K562 (cell line): ENCODE measurements around the gene CFL1. TPM values are rescaled to one million over a fixed set of nuclear protein-coding genes. Genes with fewer than 3 reads are reported as not detected.

ENCODE experiments used
- ATF1 ChIP-seq, 2 experiments: fragments of 450-650 bp in 1 of 2; IDR thresholded peaks; 2 replicates each; pipeline ENCODE4 v1.6.1; 2016; ENCODE audit warnings: missing compliant biosample characterization in 1 of 2, missing genetic modification characterization in 1 of 2
- CEBPG ChIP-seq, 3 experiments: fragments of 200-800 bp in 1 of 3; sonication (Bioruptor generic) in 1 of 3; sonication (generic) in 1 of 3; formaldehyde crosslinking in 1 of 3; IDR thresholded peaks in 2 of 3; conservative IDR thresholded peaks in 1 of 3; 2 replicates each; pipeline versions ENCODE4 v1.6.1 to v1.8.0; 2016 to 2022; ENCODE audit warnings: missing compliant biosample characterization in 2 of 3, missing genetic modification characterization in 2 of 3, mild to moderate bottlenecking in 1 of 3, missing genetic modification reagents in 1 of 3
- E2F3 ChIP-seq: fragments of 250-450 bp; sonication (Bioruptor Pico); IDR thresholded peaks from 2 replicates; pipeline ENCODE4 v1.4.0; 2020; ENCODE audit warnings: mild to moderate bottlenecking
- EP400 ChIP-seq: fragments of 450-650 bp; IDR thresholded peaks from 2 replicates; pipeline ENCODE4 v1.6.1; 2017; ENCODE audit warnings: antibody characterized with exemption, mild to moderate bottlenecking, moderate library complexity
- EZH2 ChIP-seq: IDR thresholded peaks from 2 replicates; pipeline ENCODE4 v1.6.1; 2012; ENCODE audit warnings: low read depth, mild to moderate bottlenecking, inconsistent platforms, low read length, borderline replicate concordance
- HNRNPUL1 ChIP-seq: fragments of 200-400 bp; formaldehyde crosslinking; IDR thresholded peaks from 2 replicates; pipeline ENCODE4 v1.6.1; 2017; ENCODE audit warnings: low read length
- MNT ChIP-seq, 2 experiments: fragments of 450-650 bp; conservative IDR thresholded peaks; 2 replicates each; pipeline ENCODE4 v1.6.1; 2017; ENCODE audit warnings: mild to moderate bottlenecking in 2 of 2, moderate library complexity in 2 of 2
- NRF1 ChIP-seq, 2 experiments: fragments of 450-650 bp; IDR thresholded peaks in 1 of 2; conservative IDR thresholded peaks in 1 of 2; 2 replicates each; pipeline ENCODE4 v1.6.1; 2014; ENCODE audit warnings: mild to moderate bottlenecking in 2 of 2
- POLR3A ChIP-seq: IDR thresholded peaks from 2 replicates; pipeline ENCODE4 v1.6.1; 2011; ENCODE audit warnings: borderline replicate concordance, mild to moderate bottlenecking, moderate library complexity; ENCODE audit not compliant: insufficient read length, insufficient read depth; ENCODE audit errors: extremely low read depth
- SAP30 ChIP-seq: fragments of 200-600 bp; sonication (generic); IDR thresholded peaks from 2 replicates; pipeline ENCODE4 v1.6.1; 2012; ENCODE audit warnings: borderline replicate concordance, low read depth, mild to moderate bottlenecking, moderate library complexity, low read length, control low read depth, inconsistent platforms; ENCODE audit not compliant: insufficient read depth, poor library complexity, severe bottlenecking
- TAF15 ChIP-seq: fragments of 200-400 bp; formaldehyde crosslinking; IDR thresholded peaks from 2 replicates; pipeline ENCODE4 v1.6.1; 2017; ENCODE audit warnings: mild to moderate bottlenecking, low read depth, low read length, moderate library complexity
- TEAD1 ChIP-seq, 2 experiments: fragments of 450-650 bp in 1 of 2; sonication (generic) in 1 of 2; formaldehyde crosslinking; IDR thresholded peaks; 2 replicates each; pipeline versions ENCODE4 v1.4.0 to v1.8.0; 2020 to 2022; ENCODE audit warnings: mild to moderate bottlenecking in 2 of 2, missing genetic modification reagents in 1 of 2
- THRB ChIP-seq: fragments of 450-650 bp; formaldehyde crosslinking; conservative IDR thresholded peaks from 2 replicates; pipeline ENCODE4 v1.4.0; 2022; ENCODE audit warnings: mild to moderate bottlenecking, missing genetic modification characterization
- ZC3H11A ChIP-seq: IDR thresholded peaks from 2 replicates; pipeline ENCODE4 v1.6.1; 2012; ENCODE audit warnings: low read depth, low read length, improper control_type of control experiment
- ZNF212 ChIP-seq: fragments of 450-650 bp; formaldehyde crosslinking; IDR thresholded peaks from 2 replicates; pipeline ENCODE4 v1.4.0; 2020; ENCODE audit warnings: mild to moderate bottlenecking
- ZNF274 ChIP-seq: IDR thresholded peaks from 2 replicates; pipeline ENCODE4 v1.6.1; 2011; ENCODE audit warnings: low read depth, mild to moderate bottlenecking, low read length, moderate library complexity, borderline replicate concordance
- ZNF384 ChIP-seq: IDR thresholded peaks from 2 replicates; pipeline ENCODE4 v1.6.1; 2012; ENCODE audit warnings: low read depth, low read length, improper control_type of control experiment
- ZNF436 ChIP-seq: fragments of 250-450, 450-650 bp; sonication (Bioruptor Pico); formaldehyde crosslinking; IDR thresholded peaks from 2 replicates; pipeline ENCODE4 v1.7.0; 2020; ENCODE audit warnings: mild to moderate bottlenecking
- ZZZ3 ChIP-seq: fragments of 450-650 bp; IDR thresholded peaks from 2 replicates; pipeline ENCODE4 v1.6.1; 2016; ENCODE audit warnings: antibody characterized with exemption, mild to moderate bottlenecking, moderate library complexity
- polyA plus RNA-seq, 8 experiments: library from polyadenylated mRNA; depleted of rRNA in 4 of 8; stranded (reverse) in 5 of 8; unstranded in 3 of 8; fragments of >200 nt; fragmentation: Nextera tagmentation in 2 of 8; fragmentation: Illumina TruSeq in 1 of 8; extraction: Ambion mirVana in 2 of 8; extraction: Trizol in 1 of 8; gene quantifications; 2 replicates each; pipeline versions ENCODE4 v1.2.1 to v1.2.3, GENCODE V29; 2011 to 2014; ENCODE audit warnings: inconsistent platforms in 1 of 8, missing spikeins in 1 of 8
- total RNA-seq, 7 experiments: library from RNA; depleted of rRNA in 6 of 7; stranded (reverse); fragments of >200 nt in 6 of 7; fragmentation: Illumina TruSeq in 2 of 7; extraction: Trizol in 2 of 7; gene quantifications; 2 replicates each; pipeline versions ENCODE4 v1.2.1 to v1.2.3, GENCODE V29; 2011 to 2021; ENCODE audit warnings: low replicate concordance in 1 of 7
- TF ChIP-seq, protein P1 (sequence below): sonication (generic); formaldehyde crosslinking; IDR thresholded peaks from 2 replicates; pipeline ENCODE4 v1.8.0; 2022; ENCODE audit warnings: mild to moderate bottlenecking, missing genetic modification reagents
- TF ChIP-seq, protein P2 (sequence below), 2 experiments: fragments of 200-800 bp in 1 of 2; sonication (Bioruptor generic) in 1 of 2; sonication (generic) in 1 of 2; formaldehyde crosslinking in 1 of 2; IDR thresholded peaks in 1 of 2; conservative IDR thresholded peaks in 1 of 2; 2 replicates each; pipeline versions ENCODE4 v1.5.0 to v1.6.1; 2016 to 2020; ENCODE audit warnings: missing compliant biosample characterization in 1 of 2, missing genetic modification characterization in 1 of 2, missing genetic modification reagents in 1 of 2

CFL1 gene
- total and polyA plus RNA-seq, 9 of the 15 experiments (the other 6 are each of a cell fraction or from before 2014, with no cell fraction given) = 105 to 1,101 (median 859) TPM

DNA sequence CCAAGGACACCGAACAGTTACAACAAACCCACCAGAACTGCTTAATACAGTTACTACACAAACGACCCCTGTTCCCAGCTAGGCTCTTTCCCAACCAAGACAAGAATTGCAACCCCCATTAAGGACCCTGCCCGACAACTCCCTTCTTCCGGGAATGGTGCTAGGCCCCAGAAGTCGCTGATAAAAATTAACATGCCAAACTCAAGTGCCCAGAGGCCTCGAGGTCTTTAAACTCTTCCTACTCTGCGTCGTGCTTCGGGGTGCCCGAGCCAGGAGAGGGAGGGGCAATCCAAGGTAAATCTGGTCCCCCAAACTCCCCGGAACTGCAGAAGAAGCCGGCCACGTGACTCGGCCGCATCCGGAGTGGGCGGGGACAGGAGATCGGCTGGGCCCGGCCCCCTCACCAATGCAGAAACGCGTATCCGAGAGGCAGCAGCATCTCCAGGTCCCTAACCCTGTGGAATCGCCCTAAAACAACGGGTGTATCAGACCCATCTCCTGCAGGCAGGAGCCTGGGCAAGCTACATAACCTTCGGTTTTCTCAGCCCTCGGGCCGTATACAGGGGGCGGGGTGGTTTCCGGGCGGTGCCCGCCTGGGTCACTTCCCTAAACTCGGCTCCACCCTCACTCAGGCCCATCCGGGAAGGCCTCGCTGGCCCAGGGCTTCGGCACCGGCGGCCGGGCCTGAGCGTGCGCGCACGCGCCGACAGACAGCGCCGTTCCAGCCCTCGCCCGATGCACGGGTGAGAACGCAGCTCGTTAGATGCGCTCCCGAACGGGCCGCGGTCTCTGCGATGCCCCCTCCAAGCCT is 1.1 kb downstream of the CFL1 start (continued):
- TF ChIP-seq ZC3H11A (no peak), ATF1 (CRISPR knock-in tag; IDR thresholded peaks at IDR 0.05) (no peak), ATF1 (tag; IDR thresholded peaks at IDR 0.05) (0 out of 2 replicates have a peak, but pooled peaks have one; percentile 35), EP400 (peak; percentile 77), SAP30 (peak; percentile 82), NRF1 (conservative IDR thresholded peaks at IDR 0.05 in 1 of 2, IDR thresholded peaks at IDR 0.05 in 1 of 2) (peak; percentile 85 to 88), MNT (conservative IDR thresholded peaks at IDR 0.05) (peak; percentile 98 to 99), ZNF274 (no peak), ZNF384 (no peak), EZH2 (no peak), ZZZ3 (no peak), ZNF436 (CRISPR knock-in tag) (no peak), HNRNPUL1 (no peak), TAF15 (0 out of 2 replicates have a peak, but pooled peaks have one; percentile 18), TEAD1 (CRISPR knock-in tag; IDR thresholded peaks at IDR 0.05) (peak in 1 of 2 experiments; percentile 18; a peak in 1 of 4 replicates), ZNF212 (no peak), CEBPG (CRISPR knock-in tag; IDR thresholded peaks at IDR 0.05) (peak; percentile 40; the same call in 1 of the 2 replicates), CEBPG (tag; conservative IDR thresholded peaks at IDR 0.05 in 1 of 2, IDR thresholded peaks at IDR 0.05 in 1 of 2) (no peak), E2F3 (CRISPR knock-in tag) (no peak), POLR3A (no peak), THRB (peak; percentile 86)
- TF ChIP-seq, protein P1, sequence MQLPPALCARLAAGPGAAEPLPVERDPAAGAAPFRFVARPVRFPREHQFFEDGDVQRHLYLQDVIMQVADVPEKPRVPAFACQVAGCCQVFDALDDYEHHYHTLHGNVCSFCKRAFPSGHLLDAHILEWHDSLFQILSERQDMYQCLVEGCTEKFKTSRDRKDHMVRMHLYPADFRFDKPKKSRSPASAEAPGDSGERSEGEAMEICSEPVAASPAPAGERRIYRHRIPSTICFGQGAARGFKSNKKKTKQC (CRISPR knock-in tag) = peak; percentile 78
- TF ChIP-seq, protein P2, sequence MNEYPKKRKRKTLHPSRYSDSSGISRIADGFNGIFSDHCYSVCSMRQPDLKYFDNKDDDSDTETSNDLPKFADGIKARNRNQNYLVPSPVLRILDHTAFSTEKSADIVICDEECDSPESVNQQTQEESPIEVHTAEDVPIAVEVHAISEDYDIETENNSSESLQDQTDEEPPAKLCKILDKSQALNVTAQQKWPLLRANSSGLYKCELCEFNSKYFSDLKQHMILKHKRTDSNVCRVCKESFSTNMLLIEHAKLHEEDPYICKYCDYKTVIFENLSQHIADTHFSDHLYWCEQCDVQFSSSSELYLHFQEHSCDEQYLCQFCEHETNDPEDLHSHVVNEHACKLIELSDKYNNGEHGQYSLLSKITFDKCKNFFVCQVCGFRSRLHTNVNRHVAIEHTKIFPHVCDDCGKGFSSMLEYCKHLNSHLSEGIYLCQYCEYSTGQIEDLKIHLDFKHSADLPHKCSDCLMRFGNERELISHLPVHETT (CRISPR knock-in tag; conservative IDR thresholded peaks at IDR 0.05 in 1 of 2, IDR thresholded peaks at IDR 0.05 in 1 of 2) = no peak
